Mononuclear cell (primary cell): Measurements from ENCODE around the gene SGK2. TPM values are rescaled to one million over a fixed set of nuclear protein-coding genes. Genes with fewer than 3 reads are reported as not detected.

Source experiments
- H3K27me3 ChIP-seq: 2 replicates; pipeline ENCODE4 v1.6.0; 2011; ENCODE audit warnings: low read length, control low read depth; ENCODE audit not compliant: insufficient read depth
- H3K4me1 ChIP-seq: 2 replicates; pipeline ENCODE4 v1.5.1; 2011; ENCODE audit warnings: mild to moderate bottlenecking, low read length, control low read depth; ENCODE audit not compliant: insufficient read depth
- H3K4me3 ChIP-seq: 2 replicates; pipeline ENCODE4 v1.5.1; 2011; ENCODE audit warnings: mild to moderate bottlenecking, low read length, moderate library complexity
- H3K9me3 ChIP-seq: 2 replicates; pipeline ENCODE4 v1.5.1; 2011; ENCODE audit warnings: low read depth, mild to moderate bottlenecking, control low read depth, low read length
- total RNA-seq: library from RNA; depleted of rRNA; stranded (reverse); fragments of >200 nt; gene quantifications from one replicate; pipeline ENCODE4 v1.2.3, GENCODE V29; 2012

Gene SGK2
- 0.10 TPM for total RNA-seq

- H3K27me3 ChIP-seq = no peaks in the 10 kb centered on the region
- H3K4me3 ChIP-seq = no peak within 1 kb of the TSS
- H3K9me3 ChIP-seq = no peaks in the 10 kb centered on the region
- H3K4me1 ChIP-seq = peaks cover 12% of the 10 kb centered on the region
These were observed at the start of gene SGK2 for GRCh38 chr20:43558412-43559146. SGK2 (plus strand) TSS chr20:43559027; CDS start chr20:43566496, 7,469 bp downstream.

DNA sequence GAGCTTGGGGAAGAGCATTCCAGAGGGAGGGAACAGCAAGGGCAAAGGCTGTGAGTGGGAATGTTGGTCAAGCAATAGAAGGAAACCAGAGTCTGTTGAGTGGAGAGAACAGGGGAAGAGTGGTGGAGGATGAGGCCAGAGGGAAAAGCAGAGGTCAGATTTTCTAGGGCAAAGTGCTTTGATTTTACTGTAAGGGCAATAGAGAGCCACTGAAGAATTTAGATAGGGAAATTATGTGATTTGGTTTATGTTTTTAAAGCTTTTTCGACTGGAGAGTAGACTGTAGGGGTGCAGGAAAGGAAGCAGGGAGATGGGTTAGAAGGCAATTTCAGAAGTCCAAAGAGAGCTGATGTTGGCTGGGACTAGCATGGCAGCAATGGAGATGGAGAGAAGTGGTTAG, 46.9 kb upstream of the SGK2 start:
- H3K27me3 ChIP-seq = peaks cover 16% of the 10 kb centered on the region
- no peak overlapping the region for H3K4me3 ChIP-seq
- peaks cover 28% of the 10 kb centered on the region for H3K4me1 ChIP-seq
- no peaks in the 10 kb centered on the region for H3K9me3 ChIP-seq

- Histone ChIP-seq H3K9me3 (no peaks in the 10 kb centered on the region), H3K4me3 (peak overlapping the region; percentile 54), H3K4me1 (peaks cover 16% of the 10 kb centered on the region), H3K27me3 (peaks cover 4% of the 10 kb centered on the region)
These were observed 45.4 kb upstream of the SGK2 start for GRCh38 chr20:43513372-43513930.

DNA sequence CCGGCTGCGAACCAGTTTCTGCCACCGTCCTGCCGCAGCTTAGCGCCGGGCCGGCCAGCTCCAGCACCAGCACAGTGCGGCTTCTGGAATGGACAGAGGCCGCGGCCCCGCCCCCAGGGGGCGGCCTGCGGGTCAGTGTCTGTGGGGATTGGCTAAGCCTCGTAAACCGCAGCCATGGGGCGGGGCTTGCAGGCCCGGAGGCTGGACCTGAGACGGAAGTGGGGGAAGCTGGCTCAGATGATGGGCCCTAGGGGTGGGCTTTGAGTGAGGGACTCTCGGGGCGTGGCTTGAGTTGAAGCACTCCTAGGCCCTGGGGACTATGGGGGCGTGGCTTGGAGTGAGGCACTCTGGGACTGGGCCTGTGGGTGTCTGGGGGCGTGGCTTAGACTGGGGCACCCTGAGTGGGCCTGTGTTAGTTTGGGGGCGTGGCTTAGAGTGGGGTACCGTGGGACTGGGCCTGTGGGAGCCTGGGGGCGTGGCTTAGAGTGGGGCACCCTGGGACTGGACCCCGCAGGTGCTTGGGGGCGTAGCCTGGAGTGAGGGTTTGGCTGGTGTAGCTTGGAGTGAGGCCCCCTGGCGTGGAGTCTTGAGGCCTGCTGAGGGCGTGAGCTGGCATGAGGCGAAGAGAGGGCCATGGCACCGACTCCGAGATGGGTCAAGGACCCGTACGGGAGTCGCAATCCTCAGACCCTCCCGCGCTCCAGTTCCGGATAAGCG, 44.7 kb upstream of the SGK2 start:
- Histone ChIP-seq H3K9me3 (no peaks in the 10 kb centered on the region), H3K4me3 (peak overlapping the region; percentile 54), H3K27me3 (no peaks in the 10 kb centered on the region), H3K4me1 (peaks cover 14% of the 10 kb centered on the region)

DNA sequence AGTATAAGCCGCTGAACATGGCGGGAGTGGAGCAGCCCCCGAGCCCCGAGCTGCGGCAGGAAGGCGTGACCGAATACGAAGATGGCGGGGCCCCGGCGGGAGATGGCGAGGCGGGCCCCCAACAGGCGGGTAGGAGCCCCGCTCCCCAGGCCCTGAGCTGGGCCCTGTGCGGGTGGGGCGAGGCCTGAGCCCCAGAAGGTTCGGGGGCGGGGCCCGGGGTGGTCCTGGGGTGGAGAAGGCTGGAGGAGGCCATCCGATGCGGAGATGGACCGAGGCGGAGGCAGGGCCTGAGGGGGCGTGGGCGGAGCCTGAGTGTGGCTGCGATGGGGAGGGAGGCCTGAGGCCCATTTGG, 44.2 kb upstream of the SGK2 start:
- Histone ChIP-seq H3K4me1 (peaks cover 14% of the 10 kb centered on the region), H3K9me3 (no peaks in the 10 kb centered on the region), H3K27me3 (no peaks in the 10 kb centered on the region), H3K4me3 (peak overlapping the region; percentile 54)

GRCh38 chr20:43515628-43516027, 43.2 kb upstream of the SGK2 start:
- Histone ChIP-seq H3K4me3 (no peak overlapping the region), H3K27me3 (no peaks in the 10 kb centered on the region), H3K9me3 (no peaks in the 10 kb centered on the region), H3K4me1 (peaks cover 14% of the 10 kb centered on the region)

- H3K4me3 ChIP-seq = no peak overlapping the region
- no peaks in the 10 kb centered on the region for H3K27me3 ChIP-seq
- no peaks in the 10 kb centered on the region for H3K9me3 ChIP-seq
- peaks cover 14% of the 10 kb centered on the region for H3K4me1 ChIP-seq
These were observed 42.5 kb upstream of the SGK2 start for GRCh38 chr20:43516251-43516824.

GRCh38 chr20:43520074-43520630, 38.7 kb upstream of the SGK2 start:
- no peaks in the 10 kb centered on the region for H3K9me3 ChIP-seq
- H3K4me3 ChIP-seq = no peak overlapping the region
- no peaks in the 10 kb centered on the region for H3K27me3 ChIP-seq
- H3K4me1 ChIP-seq = peaks cover 8% of the 10 kb centered on the region

DNA sequence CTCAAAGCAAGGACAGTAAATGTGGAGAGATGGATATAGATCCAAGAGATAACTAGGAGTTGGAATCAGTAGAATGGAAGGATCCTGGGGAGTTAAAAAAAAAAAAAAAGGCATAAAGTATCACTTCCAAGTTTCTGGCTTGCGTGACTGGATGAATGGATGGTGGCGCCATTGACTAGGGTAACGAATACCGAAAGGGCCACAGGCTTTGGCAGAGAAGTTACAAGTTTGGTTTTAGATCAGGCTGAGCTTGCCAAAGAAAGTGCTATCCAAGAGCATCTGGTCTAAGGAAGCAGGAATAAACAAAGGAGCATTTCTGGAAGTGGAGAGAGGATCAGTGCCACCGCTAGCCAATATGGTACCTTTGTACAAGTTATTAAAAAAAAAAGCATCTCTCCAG, 33.8 kb upstream of the SGK2 start:
- Histone ChIP-seq H3K27me3 (no peaks in the 10 kb centered on the region), H3K4me3 (no peak overlapping the region), H3K9me3 (no peaks in the 10 kb centered on the region), H3K4me1 (no peaks in the 10 kb centered on the region)

GRCh38 chr20:43528258-43528875, 30.5 kb upstream of the SGK2 start:
- H3K27me3 ChIP-seq = no peaks in the 10 kb centered on the region
- H3K4me3 ChIP-seq = no peak overlapping the region
- no peaks in the 10 kb centered on the region for H3K4me1 ChIP-seq
- H3K9me3 ChIP-seq = no peaks in the 10 kb centered on the region

DNA sequence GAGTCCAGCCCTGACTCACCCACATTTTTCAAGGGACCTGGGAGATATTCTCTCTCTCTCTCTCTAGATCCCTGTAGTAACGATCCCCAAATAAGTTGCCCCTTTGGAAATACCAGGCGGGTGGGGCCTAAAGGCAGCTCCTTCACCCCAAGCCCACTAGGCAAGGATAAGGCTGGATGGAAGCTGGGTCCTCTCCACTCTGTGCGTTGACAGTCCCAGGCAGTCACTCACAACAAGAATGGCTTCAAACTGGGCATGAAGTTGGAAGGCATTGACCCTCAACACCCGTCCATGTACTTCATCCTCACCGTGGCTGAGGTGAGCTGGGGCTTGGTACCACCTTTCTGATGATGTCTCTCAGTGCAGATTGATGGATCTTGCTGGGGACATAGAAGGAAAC, 29.8 kb upstream of the SGK2 start:
- no peaks in the 10 kb centered on the region for H3K9me3 ChIP-seq
- no peak overlapping the region for H3K4me3 ChIP-seq
- H3K27me3 ChIP-seq = no peaks in the 10 kb centered on the region
- H3K4me1 ChIP-seq = no peaks in the 10 kb centered on the region

- no peak overlapping the region for H3K4me3 ChIP-seq
- H3K27me3 ChIP-seq = no peaks in the 10 kb centered on the region
- no peaks in the 10 kb centered on the region for H3K9me3 ChIP-seq
- no peaks in the 10 kb centered on the region for H3K4me1 ChIP-seq
These were observed 29.2 kb upstream of the SGK2 start for GRCh38 chr20:43529457-43530153.

GRCh38 chr20:43530321-43531090, 28.3 kb upstream of the SGK2 start:
- Histone ChIP-seq H3K4me1 (no peaks in the 10 kb centered on the region), H3K9me3 (no peaks in the 10 kb centered on the region), H3K4me3 (no peak overlapping the region), H3K27me3 (no peaks in the 10 kb centered on the region)

DNA sequence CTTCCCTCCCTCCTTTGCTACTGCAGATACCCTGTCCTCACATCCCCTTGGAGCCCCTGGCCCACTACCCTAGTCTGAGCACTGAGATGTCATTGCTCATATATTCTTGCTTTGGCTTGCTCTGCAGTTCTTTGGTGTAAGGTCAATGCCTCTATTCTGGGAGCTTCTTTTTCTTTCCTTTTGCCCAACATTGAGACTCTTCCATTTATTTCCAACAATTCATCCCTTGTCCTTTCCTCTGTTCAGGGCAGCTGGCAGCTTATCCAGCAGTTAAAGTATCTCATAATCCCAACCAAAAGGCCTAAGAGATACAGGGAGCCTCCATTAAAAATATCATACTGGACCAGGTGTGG, 27.8 kb upstream of the SGK2 start:
- no peaks in the 10 kb centered on the region for H3K4me1 ChIP-seq
- no peaks in the 10 kb centered on the region for H3K27me3 ChIP-seq
- no peaks in the 10 kb centered on the region for H3K9me3 ChIP-seq
- H3K4me3 ChIP-seq = no peak overlapping the region
